GM18909 (cell line): ENCODE data around the gene LRRN2.
"Not testable (repeated sequence)": the region's sequence is repeated elsewhere in the genome, so short reads cannot be mapped to it uniquely, and the experiment has no call there.

Experiments
- ATAC-seq: cut with Tn5 transposase; IDR thresholded peaks from one replicate; pipeline ENCODE4 v1.9.1; 2021; ENCODE audit warnings: mild to moderate bottlenecking; ENCODE audit not compliant: unreplicated experiment, poor library complexity

The LRRN2 gene

DNA sequence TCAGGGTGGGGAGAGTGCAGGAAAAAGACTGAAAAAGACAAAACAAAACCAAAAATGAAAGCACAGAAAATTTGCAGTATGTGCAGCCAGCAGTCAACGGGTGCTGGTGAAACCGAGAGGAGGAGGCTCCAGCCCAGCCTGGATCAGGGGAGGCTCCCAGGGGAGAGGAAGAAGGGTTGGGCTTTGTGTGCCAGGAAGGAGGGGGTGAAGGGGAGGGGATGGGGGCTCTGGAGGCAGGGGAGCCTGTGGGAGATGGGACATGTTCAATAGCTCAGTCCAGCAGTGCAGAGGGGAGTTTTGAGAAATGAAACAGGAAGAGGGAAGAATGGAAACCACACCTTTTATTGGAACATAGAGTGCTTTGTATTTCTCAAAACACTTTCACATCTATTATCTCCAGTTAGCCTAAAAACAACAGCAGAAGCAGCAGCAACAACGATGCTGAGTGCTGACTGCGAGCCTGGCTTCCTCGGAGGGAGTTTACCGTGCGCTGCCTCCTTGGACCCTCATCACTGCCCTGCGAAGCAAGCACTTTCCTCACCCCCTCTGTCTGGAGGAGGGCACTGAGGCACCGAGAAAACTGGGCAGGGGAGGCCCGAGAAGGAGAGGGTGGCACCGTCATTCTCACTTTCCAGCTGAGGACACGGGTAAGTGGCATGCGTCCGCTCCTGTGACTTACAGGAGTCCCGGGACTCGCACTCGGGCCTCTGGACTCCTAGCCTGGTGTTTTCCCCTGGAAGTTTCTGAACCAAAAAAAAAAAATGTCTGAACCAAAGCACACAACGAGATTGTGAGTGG, 106.5 kb downstream of the LRRN2 start:
- peak; percentile 71 for ATAC-seq

DNA sequence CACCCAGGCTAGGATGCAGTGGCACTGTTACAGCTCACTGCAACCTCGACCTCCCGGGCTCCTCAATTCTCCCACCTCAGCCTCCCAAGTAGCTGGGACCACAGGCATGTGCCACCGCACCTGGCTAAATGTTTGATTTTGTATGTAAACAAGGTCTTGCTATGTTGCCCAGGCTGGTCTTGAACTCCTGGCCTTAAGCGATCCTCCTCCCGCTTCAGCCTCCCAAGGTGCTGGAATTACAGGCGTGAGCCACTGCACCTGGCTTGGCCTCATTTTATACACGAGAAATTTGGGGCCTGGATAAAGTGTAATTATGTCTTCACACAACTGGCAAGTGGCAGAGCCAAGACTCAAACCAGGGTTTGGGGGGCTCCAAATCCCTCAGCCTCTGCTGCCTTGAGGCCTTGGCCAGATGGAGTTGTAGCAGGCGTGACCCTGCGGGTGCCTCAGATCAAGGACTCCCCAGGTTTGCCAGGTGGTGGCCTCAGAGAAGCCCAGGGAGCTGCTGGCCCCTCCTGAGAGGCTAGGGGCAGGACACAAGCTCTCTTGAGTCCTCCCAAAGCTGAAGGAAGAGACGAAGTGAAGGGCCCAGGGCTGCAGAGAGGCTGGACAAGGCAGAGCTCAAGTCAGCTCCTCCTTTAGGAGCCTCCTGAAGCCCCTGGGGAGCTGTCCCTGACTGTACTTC, 107.6 kb downstream of the LRRN2 start:
- no peak for ATAC-seq

GRCh38 chr1:204576422-204576821, 109.1 kb downstream of the LRRN2 start:
- ATAC-seq, result no peak

DNA sequence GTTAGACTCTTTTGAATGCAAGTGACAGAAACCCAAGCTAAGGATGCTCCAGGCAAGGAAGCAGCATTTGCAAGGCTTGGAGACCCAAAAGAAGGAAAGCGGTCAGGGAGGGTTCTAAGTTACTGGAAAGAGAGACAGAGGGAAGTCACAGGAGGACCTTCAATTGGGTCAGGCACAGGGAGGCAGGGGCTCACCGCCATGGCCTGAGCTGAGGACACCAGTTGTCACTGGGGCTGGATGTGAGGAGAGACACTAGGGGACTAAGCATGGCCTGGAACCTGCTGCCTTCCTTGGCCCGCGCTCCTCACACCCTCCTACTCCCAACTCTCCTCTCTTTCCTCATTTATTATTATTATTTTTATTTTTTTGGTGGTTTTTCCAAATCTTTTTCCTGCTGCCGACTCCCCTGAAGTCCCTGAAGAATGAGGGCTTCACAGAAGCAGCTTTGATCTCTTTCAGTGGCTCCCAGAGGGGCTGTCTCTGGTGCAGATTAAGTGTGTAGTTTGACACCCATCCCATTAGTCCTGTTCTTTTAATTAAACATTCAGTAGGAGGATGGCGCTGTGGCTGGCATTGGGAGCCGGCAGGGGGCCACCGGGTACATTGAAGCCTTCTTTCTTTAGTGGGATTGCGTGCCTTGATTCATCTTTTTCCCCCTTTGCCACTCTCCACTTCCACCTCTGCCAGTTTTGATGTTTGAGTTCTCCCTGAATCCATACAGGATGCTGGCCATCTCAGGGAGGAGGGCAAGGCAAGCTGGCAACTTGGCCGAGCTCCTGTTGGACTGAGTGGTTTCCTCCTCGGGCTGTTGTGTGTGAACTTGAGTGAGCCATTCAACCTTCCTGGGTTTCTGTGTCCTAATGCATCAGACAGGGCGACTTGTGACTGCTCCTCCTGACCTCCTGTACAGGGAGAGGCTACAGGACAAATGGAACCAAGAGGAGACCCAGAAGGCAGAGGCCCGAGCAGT, 110.0 kb downstream of the LRRN2 start:
- no peak for ATAC-seq

DNA sequence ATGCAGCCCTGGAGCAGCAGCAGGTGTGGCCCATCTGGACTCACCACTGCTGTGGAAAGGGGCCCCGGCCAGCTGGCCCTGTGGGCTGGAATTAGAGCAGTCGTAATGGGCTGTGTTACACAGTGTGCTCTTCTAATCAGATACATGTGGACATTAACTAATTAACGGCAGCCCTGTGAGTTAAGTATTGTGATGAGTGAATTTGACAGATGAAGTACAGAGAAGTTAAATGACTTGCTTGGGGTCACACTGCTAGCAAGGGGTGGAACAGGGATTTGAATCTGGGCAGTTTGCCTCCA, 110.7 kb downstream of the LRRN2 start:
- no peak for ATAC-seq

GRCh38 chr1:204574016-204574864, 111.3 kb downstream of the LRRN2 start:
- no peak for ATAC-seq

DNA sequence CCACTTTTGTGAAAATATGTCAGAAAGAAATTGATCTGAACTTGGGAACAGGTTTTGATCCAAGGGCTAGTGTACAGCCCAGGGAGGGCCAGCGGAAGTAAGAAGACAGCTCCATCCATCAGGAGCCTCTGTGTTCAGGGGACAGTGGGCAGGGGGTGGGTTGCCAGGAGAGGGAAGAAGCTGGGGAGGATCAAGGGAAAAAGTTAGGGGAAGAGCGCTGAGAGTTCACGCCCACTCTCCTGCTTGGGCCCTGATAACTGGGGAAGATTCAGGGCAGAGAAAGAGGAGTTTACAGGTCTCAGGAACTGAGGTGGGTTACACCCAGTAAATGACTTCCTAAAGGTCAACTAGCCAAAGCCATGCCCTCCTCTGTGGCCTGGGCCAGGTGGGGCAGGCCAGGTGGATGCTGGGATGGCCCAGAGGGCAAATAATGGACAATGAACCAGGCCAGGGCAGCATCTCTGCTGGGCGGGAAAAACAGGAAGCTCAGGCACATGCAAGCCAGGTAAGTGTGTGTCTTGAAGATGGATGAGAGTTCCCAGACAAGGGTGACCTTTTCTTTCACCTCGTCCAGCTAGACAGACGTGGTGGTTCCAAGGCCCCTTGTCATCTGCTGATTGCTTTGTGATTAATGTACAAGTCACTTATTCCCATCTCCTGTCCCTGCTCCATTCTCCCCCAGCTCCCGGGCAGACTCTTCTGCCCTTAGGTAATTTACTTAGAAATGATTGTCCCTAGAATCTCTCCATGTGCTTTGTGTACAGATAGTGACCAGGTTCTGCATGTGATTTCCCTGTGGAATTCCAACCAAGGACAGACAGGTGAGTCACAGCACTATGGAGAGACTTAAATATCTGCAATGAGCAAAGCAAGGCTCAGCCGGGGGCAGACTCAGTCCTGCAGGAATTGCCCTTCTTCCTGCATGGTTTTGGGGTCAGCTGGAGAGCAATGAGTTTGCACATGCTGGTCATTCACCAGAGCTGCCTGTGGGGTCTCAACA, 112.3 kb downstream of the LRRN2 start:
- ATAC-seq, result no peak

DNA sequence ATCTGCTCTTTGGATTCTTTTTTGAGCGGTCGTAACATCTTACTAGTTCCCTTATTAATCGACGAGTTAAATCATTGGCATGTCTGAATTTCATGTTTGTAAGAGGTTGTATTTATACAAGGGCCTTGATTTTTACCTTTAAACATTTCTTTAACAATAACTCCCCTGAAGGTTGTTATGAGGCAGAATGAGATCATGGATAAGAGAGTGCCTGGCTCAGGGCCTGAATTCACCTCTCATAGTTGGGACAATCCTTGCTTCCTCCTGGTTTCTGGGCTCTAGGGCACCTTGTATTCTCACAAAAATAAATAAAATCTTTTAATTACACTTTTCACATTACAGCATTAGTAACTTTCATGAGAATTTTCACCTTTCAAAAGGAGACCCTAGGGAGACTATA, 113.9 kb downstream of the LRRN2 start:
- no peak for ATAC-seq

DNA sequence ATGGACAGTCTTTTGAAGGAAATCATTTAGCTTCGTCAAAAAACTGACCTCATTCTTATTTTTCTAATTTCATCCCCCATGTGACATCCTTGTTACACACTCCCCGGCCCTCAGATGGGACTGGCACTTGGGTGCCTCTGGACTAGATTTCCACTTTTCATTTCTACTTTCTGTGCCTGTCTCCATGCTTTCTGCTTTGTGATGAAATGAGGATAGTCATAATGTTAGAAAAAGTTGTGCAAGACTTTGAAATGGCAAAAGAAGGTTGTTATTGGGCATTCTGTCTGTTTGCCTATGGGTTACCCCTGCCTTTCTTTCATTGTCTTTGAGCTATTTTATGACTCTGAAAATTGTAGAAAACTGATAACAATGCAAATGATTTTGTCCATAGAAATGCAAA, 114.4 kb downstream of the LRRN2 start:
- no peak for ATAC-seq

GRCh38 chr1:204570021-204570420, 115.5 kb downstream of the LRRN2 start:
- not testable (repeated sequence) for ATAC-seq

DNA sequence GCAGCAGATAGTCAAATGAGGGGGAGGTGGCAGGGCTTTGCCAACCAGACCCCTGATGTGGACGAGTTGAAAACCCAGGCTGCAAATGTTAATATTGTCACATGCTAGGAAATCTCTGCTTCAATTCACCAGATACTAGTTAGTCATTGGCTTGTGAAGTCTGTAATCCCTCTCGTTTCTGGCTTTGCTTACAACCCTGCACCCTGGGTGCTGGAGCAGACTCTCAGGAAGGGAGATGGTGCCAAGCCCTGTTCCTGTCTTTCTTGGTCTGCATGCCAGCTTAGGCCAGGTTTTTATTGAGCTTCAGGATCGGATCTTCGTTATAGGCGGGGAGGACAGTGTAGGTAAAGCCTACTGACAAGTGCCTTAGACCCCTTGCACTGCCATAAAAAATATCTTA, 116.1 kb downstream of the LRRN2 start:
- no peak for ATAC-seq

DNA sequence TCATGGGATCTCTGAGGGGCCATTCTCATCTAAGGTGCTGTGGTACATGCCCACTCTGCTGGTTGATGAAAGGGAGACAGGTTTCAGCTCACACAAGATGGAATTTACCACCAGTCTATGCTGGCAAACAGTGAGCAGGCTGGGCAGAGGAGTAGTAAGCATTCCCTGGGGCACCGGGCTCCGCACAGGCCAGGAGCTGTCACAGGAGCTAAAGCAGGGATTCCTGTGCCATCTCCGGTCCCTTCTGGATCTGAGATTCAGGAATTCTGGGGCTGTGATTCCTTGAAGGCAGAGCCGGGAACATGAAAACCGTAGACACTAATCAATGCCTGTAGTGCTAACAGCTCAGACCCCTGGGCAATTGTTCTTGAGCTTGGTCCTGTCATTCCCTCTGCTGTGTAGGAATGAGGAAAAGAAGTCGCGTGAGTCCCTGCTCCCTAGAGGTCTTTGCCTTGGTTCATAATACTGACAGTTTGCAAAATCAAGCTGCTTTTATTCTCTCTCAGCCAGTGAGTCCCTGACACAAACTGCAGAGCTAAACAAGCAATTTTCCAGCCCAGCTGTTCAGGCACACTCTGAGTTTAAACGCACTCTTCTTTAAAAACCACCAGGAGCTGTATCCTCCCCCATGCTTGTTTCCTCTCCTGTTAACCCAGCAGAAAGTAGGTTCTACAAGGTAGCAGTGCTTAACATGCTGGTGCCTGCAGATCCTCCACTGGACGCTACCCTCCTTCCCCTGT, 116.8 kb downstream of the LRRN2 start:
- no peak for ATAC-seq
